Adipocyte (in vitro differentiated cells): ENCODE results near the gene PNPLA4.

Source experiments
- DNase-seq: peaks from one replicate; pipeline ENCODE4 v3.0.0-alpha.2; 2015; ENCODE audit warnings: low read depth
- H3K27me3 ChIP-seq: replicated peaks from 2 replicates; pipeline ENCODE4 v1.7.0; 2013; ENCODE audit warnings: mild to moderate bottlenecking, low read length, moderate library complexity; ENCODE audit not compliant: control insufficient read depth, insufficient read depth
- H3K36me3 ChIP-seq: 2 replicates; pipeline ENCODE4 v1.7.0; 2013; ENCODE audit warnings: low read length, mild to moderate bottlenecking, moderate library complexity; ENCODE audit not compliant: control insufficient read depth, insufficient read depth, severe bottlenecking
- H3K4me1 ChIP-seq: 2 replicates; pipeline ENCODE4 v1.7.0; 2013; ENCODE audit warnings: mild to moderate bottlenecking, low read length, moderate library complexity; ENCODE audit not compliant: control insufficient read depth, insufficient read depth
- H3K4me3 ChIP-seq: 2 replicates; pipeline ENCODE4 v1.7.0; 2013; ENCODE audit warnings: mild to moderate bottlenecking, low read length, moderate library complexity
- H3K9ac ChIP-seq: 2 replicates; pipeline ENCODE4 v1.7.0; 2013; ENCODE audit warnings: mild to moderate bottlenecking, low read length, moderate library complexity
- H3K9me3 ChIP-seq: 2 replicates; pipeline ENCODE4 v1.7.0; 2013; ENCODE audit warnings: mild to moderate bottlenecking, low read length, moderate library complexity; ENCODE audit not compliant: control insufficient read depth

The PNPLA4 gene

DNA sequence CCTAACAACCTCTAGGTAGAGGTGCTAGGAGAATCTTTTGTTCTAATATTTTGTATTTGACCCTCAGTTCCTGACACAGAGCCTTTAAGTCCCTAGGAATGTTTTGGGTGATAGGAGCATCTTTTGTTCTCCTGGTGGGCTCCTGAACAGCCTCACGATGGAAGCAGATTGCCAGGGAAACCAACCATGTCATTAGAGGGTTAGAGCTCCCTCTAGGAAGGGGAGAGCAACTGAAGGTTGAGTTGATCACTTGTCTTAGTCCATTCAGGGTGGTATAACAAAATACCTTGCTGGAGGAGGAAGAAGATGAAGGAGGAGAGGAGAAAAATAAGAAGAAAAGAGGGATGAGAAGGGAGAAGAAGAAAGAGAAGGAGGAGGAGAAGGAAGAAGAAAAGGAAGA lies 75.0 kb downstream of the PNPLA4 start:
- no peak for DNase-seq
- Histone ChIP-seq H3K27me3 (no peaks in the 10 kb centered on the region), H3K9me3 (no peaks in the 10 kb centered on the region), H3K36me3 (no peaks in the 10 kb centered on the region), H3K4me3 (no peak overlapping the region), H3K4me1 (no peaks in the 10 kb centered on the region), H3K9ac (no peak overlapping the region)
